GM21367 (cell line): ENCODE data around the gene UPK3A.
"Not testable (repeated sequence)": the region's sequence is repeated elsewhere in the genome, so short reads cannot be mapped to it uniquely, and the experiment has no call there.

ENCODE experiments used
- ATAC-seq: cut with Tn5 transposase; IDR thresholded peaks from one replicate; pipeline ENCODE4 v1.9.1; 2021; ENCODE audit not compliant: unreplicated experiment

UPK3A gene

GRCh38 chr22:45254789-45255278 is 29.9 kb upstream of the UPK3A start:
- no peak for ATAC-seq

GRCh38 chr22:45257941-45258340 is 26.8 kb upstream of the UPK3A start:
- ATAC-seq, result not testable (repeated sequence)

- no peak for ATAC-seq
Measured at GRCh38 chr22:45259754-45260394, 24.9 kb upstream of the UPK3A start.

- ATAC-seq, result not testable (repeated sequence)
Measured at GRCh38 chr22:45260395-45260759, 24.4 kb upstream of the UPK3A start.

- no peak for ATAC-seq
Measured at GRCh38 chr22:45261407-45262088, 23.2 kb upstream of the UPK3A start.

GRCh38 chr22:45262195-45262930 is 22.4 kb upstream of the UPK3A start:
- no peak for ATAC-seq

- ATAC-seq, result peak; percentile 32
Measured at GRCh38 chr22:45262931-45263462, 21.8 kb upstream of the UPK3A start.

- peak; percentile 64 for ATAC-seq
Measured at GRCh38 chr22:45263463-45264269, 21.1 kb upstream of the UPK3A start.

- ATAC-seq, result no peak
Measured at GRCh38 chr22:45265535-45265934, 19.2 kb upstream of the UPK3A start.

- no peak for ATAC-seq
Measured at GRCh38 chr22:45268167-45268957, 16.4 kb upstream of the UPK3A start.

GRCh38 chr22:45268958-45269844 is 15.5 kb upstream of the UPK3A start:
- ATAC-seq, result no peak

GRCh38 chr22:45270095-45271020 is 14.4 kb upstream of the UPK3A start:
- ATAC-seq, result no peak

GRCh38 chr22:45271667-45272201 is 13.0 kb upstream of the UPK3A start:
- no peak for ATAC-seq

GRCh38 chr22:45272498-45272897 is 12.3 kb upstream of the UPK3A start:
- ATAC-seq, result no peak

- no peak for ATAC-seq
Measured at GRCh38 chr22:45273452-45274075, 11.2 kb upstream of the UPK3A start.

GRCh38 chr22:45276507-45277105 is 8.1 kb upstream of the UPK3A start:
- no peak for ATAC-seq

- not testable (repeated sequence) for ATAC-seq
Measured at GRCh38 chr22:45277720-45278119, 7.0 kb upstream of the UPK3A start.
